ENCODE measurements around the gene PPP5C.
A peak's percentile ranks its signal among the peaks of the same experiment; 100 is the strongest.

Gene PPP5C

GRCh38 chr19:46347572-46347883 is 641 bp downstream of the PPP5C start:
- H3K4me3 ChIP-seq (ENCODE audit: low read depth, low read length): peak overlapping the region; percentile 91
- no peak for DNase-seq (ENCODE audit: low read depth)
- no peak for TF ChIP-seq CTCF (IDR thresholded peaks at IDR 0.05; ENCODE audit: low read depth, low read length, missing control alignments)

- peak overlapping the region; percentile 91 for H3K4me3 ChIP-seq (ENCODE audit: low read depth, low read length)
- no peak for DNase-seq (ENCODE audit: low read depth)
- TF ChIP-seq CTCF (IDR thresholded peaks at IDR 0.05; ENCODE audit: low read depth, low read length, missing control alignments): no peak
Observed at GRCh38 chr19:46347985-46348384, 1.1 kb downstream of the PPP5C start.

- no peak for TF ChIP-seq CTCF (IDR thresholded peaks at IDR 0.05; ENCODE audit: low read depth, low read length, missing control alignments)
- H3K4me3 ChIP-seq (ENCODE audit: low read depth, low read length): peak overlapping the region; percentile 23
- DNase-seq (ENCODE audit: low read depth): no peak
Observed at GRCh38 chr19:46349311-46349993, 2.6 kb downstream of the PPP5C start.

GRCh38 chr19:46350029-46350757 is 3.3 kb downstream of the PPP5C start:
- no peak for DNase-seq (ENCODE audit: low read depth)
- no peak for TF ChIP-seq CTCF (IDR thresholded peaks at IDR 0.05; ENCODE audit: low read depth, low read length, missing control alignments)

GRCh38 chr19:46350758-46351159 is 3.9 kb downstream of the PPP5C start:
- TF ChIP-seq CTCF (IDR thresholded peaks at IDR 0.05; ENCODE audit: low read depth, low read length, missing control alignments): no peak
- DNase-seq (ENCODE audit: low read depth): no peak
- H3K4me3 ChIP-seq (ENCODE audit: low read depth, low read length): peak overlapping the region; percentile 23

More at GRCh38 chr19:46350029-46350757, 3.3 kb downstream of the PPP5C start:
- peak overlapping the region; percentile 23 for H3K4me3 ChIP-seq (ENCODE audit: low read depth, low read length)

GRCh38 chr19:46351241-46352041 is 4.6 kb downstream of the PPP5C start:
- TF ChIP-seq CTCF (IDR thresholded peaks at IDR 0.05; ENCODE audit: low read depth, low read length, missing control alignments): no peak
- no peak for DNase-seq (ENCODE audit: low read depth)
- peak overlapping the region; percentile 26 for H3K4me3 ChIP-seq (ENCODE audit: low read depth, low read length)
